Measurements from ENCODE around the gene UBE2E2. TPM values are rescaled to one million over a fixed set of nuclear protein-coding genes. Genes with fewer than 3 reads are reported as not detected.

UBE2E2 gene
- total RNA-seq, 2 experiments from 2014 or later: 14.1 to 20.2 TPM

DNA sequence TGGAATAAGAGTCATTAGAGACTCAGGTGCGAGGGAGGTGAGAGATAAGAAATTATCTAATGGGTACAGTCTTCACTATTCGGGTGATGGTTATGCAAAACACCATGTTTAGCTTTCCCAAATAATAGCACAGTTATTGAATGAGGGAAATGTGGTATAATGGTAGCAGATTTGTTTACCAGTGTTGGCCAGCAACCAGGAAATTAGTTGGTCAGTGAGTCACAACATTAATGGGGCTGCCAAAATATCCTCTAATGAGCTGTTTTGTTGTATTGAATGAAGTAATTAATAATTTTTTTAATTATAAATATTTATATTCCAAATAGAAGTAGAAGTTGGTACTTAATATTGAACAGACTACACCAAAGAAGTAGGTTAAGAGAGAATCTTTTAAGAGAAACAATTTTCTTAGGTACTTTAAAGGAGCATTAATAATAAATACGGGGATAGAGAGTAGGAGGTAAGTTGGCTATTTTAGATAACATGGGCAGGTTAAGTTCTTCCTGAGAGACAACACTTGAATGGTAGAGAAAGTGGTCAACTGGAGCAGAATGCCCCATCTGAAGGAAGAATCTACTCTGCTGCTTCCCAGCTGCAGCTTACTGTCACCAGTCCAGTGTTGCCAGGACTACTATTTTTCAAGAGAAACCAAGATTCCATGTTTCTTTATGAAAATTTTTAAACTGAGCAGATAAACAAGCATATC, 218.8 kb downstream of the UBE2E2 start:
- Mint-ChIP-seq H3K27ac (no peak overlapping the region), H3K27me3 (no peaks in the 10 kb centered on the region), H3K4me1 (ENCODE audit: low read depth) (no peaks in the 10 kb centered on the region), H3K4me3 (no peak overlapping the region), H3K9me3 (peaks cover 8% of the 10 kb centered on the region), H3K36me3 (ENCODE audit: low read depth) (no peaks in the 10 kb centered on the region)
- H3K36me3 ChIP-seq (ENCODE audit: insufficient read depth, low read length): no peaks in the 10 kb centered on the region
- intact Hi-C loops (cut with DNase I, micrococcal nuclease): no loop called here
- ChIA-PET POLR2A (interaction anchor here (0.6 kb wide), 1 partner anchor 1788 kb away, joined by 4 read pairs; no protein-coding TSS in a partner anchor), CTCF (no interaction called here)
- no peaks in the 10 kb centered on the region for H3K27me3 ChIP-seq (ENCODE audit: control insufficient read depth in 1 of 2, insufficient read depth in 2 of 2, low read length in 2 of 2)
- TF ChIP-seq, protein P1, sequence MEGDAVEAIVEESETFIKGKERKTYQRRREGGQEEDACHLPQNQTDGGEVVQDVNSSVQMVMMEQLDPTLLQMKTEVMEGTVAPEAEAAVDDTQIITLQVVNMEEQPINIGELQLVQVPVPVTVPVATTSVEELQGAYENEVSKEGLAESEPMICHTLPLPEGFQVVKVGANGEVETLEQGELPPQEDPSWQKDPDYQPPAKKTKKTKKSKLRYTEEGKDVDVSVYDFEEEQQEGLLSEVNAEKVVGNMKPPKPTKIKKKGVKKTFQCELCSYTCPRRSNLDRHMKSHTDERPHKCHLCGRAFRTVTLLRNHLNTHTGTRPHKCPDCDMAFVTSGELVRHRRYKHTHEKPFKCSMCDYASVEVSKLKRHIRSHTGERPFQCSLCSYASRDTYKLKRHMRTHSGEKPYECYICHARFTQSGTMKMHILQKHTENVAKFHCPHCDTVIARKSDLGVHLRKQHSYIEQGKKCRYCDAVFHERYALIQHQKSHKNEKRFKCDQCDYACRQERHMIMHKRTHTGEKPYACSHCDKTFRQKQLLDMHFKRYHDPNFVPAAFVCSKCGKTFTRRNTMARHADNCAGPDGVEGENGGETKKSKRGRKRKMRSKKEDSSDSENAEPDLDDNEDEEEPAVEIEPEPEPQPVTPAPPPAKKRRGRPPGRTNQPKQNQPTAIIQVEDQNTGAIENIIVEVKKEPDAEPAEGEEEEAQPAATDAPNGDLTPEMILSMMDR (IDR thresholded peaks at IDR 0.05): no peak
- H3K4me3 ChIP-seq (ENCODE audit: low read length): no peak overlapping the region
- H3K27ac ChIP-seq (ENCODE audit: low read depth in 1 of 2, low read length in 2 of 2): no peak overlapping the region
- DNase-seq (no peak), ATAC-seq (ENCODE audit: poor library complexity) (no peak)
- H3K4me1 ChIP-seq (ENCODE audit: insufficient read depth, low read length): no peaks in the 10 kb centered on the region
- peaks cover 0 to 3% of the 10 kb centered on the region in 2 experiments for H3K9me3 ChIP-seq (ENCODE audit: control insufficient read depth in 1 of 2, insufficient read depth in 1 of 2, low read length in 2 of 2)

GRCh38 chr3:23422517-23422851, 219.4 kb downstream of the UBE2E2 start:
- CTCF ChIA-PET: no interaction called here
- H3K4me1 Mint-ChIP-seq (ENCODE audit: low read depth): no peaks in the 10 kb centered on the region
- Histone ChIP-seq H3K9me3 (ENCODE audit: control insufficient read depth in 1 of 2, insufficient read depth in 1 of 2, low read length in 2 of 2) (peaks cover 0 to 3% of the 10 kb centered on the region in 2 experiments), H3K4me3 (ENCODE audit: low read length) (no peak overlapping the region), H3K27me3 (ENCODE audit: control insufficient read depth in 1 of 2, insufficient read depth in 2 of 2, low read length in 2 of 2) (no peaks in the 10 kb centered on the region), H3K36me3 (ENCODE audit: insufficient read depth, low read length) (no peaks in the 10 kb centered on the region), H3K27ac (ENCODE audit: low read depth in 1 of 2, low read length in 2 of 2) (no peak overlapping the region), H3K4me1 (ENCODE audit: insufficient read depth, low read length) (no peaks in the 10 kb centered on the region)
- TF ChIP-seq, protein P1 (IDR thresholded peaks at IDR 0.05): no peak
- intact Hi-C loops (cut with DNase I, micrococcal nuclease): no loop called here
- H3K9me3 Mint-ChIP-seq: peaks cover 8% of the 10 kb centered on the region
- no peak overlapping the region for H3K4me3 Mint-ChIP-seq
- H3K27ac Mint-ChIP-seq: no peak overlapping the region
- ATAC-seq (ENCODE audit: poor library complexity) (no peak), DNase-seq (no peak)
- POLR2A ChIA-PET: no interaction called here
- no peaks in the 10 kb centered on the region for H3K36me3 Mint-ChIP-seq (ENCODE audit: low read depth)
- no peaks in the 10 kb centered on the region for H3K27me3 Mint-ChIP-seq

DNA sequence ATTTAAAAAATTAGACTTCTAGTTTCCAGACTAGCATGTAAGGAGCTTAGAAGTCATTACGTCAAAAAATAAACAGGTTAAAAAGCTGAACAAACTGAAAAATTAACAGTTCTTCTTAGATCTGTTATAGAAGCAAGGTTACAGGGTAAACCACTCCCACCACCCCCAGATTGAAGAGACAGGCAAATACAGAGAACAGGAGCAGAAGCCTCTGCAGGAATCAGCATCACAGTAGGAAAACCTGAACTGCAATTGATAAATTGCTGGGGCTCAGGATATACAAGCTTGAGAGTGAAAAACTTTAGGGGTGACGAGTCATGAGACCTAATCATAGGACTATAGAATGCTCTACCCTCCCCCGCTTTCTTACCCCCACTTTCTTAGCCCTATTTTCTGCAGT, 222.3 kb downstream of the UBE2E2 start:
- POLR2A ChIA-PET: no interaction called here

More for the DNA sequence above, 222.3 kb downstream of the UBE2E2 start:
- Histone ChIP-seq H3K9me3 (ENCODE audit: control insufficient read depth in 1 of 2, insufficient read depth in 1 of 2, low read length in 2 of 2) (peaks cover 0 to 3% of the 10 kb centered on the region in 2 experiments), H3K27ac (ENCODE audit: low read depth in 1 of 2, low read length in 2 of 2) (no peak overlapping the region), H3K4me1 (ENCODE audit: insufficient read depth, low read length) (no peaks in the 10 kb centered on the region), H3K27me3 (ENCODE audit: control insufficient read depth in 1 of 2, insufficient read depth in 2 of 2, low read length in 2 of 2) (no peaks in the 10 kb centered on the region), H3K4me3 (ENCODE audit: low read length) (no peak overlapping the region), H3K36me3 (ENCODE audit: insufficient read depth, low read length) (no peaks in the 10 kb centered on the region)
- no peak for DNase-seq
- peaks cover 8% of the 10 kb centered on the region for H3K9me3 Mint-ChIP-seq
- H3K4me3 Mint-ChIP-seq: no peak overlapping the region
- intact Hi-C loops (cut with DNase I, micrococcal nuclease): no loop called here
- no peaks in the 10 kb centered on the region for H3K27me3 Mint-ChIP-seq
- no peak for ATAC-seq (ENCODE audit: poor library complexity)
- H3K36me3 Mint-ChIP-seq (ENCODE audit: low read depth): no peaks in the 10 kb centered on the region
- CTCF ChIA-PET: no interaction called here
- no peak overlapping the region for H3K27ac Mint-ChIP-seq
- no peaks in the 10 kb centered on the region for H3K4me1 Mint-ChIP-seq (ENCODE audit: low read depth)
- TF ChIP-seq, protein P1 (IDR thresholded peaks at IDR 0.05): no peak

All from CD4-positive, alpha-beta T cell (primary cell).